Epithelial cell of esophagus (primary cell): ENCODE results near the gene CAMK1D.
"Not testable (repeated sequence)": the region's sequence is repeated elsewhere in the genome, so short reads cannot be mapped to it uniquely, and the experiment has no call there.

Experiments
- DNase-seq: peaks from one replicate; pipeline ENCODE4 v3.0.0; 2010; ENCODE audit warnings: low read depth
- H3K4me3 ChIP-seq: 2 replicates; pipeline ENCODE4 v1.5.1; 2011; ENCODE audit warnings: mild to moderate bottlenecking, low read length, control low read depth
- CTCF ChIP-seq: IDR thresholded peaks from 2 replicates; pipeline ENCODE4 v1.5.1; 2011; ENCODE audit warnings: low read depth, mild to moderate bottlenecking, low read length, control low read depth, inconsistent platforms; ENCODE audit not compliant: insufficient read depth; ENCODE audit errors: missing control alignments

CAMK1D gene

GRCh38 chr10:12733271-12733670 is 383.9 kb downstream of the CAMK1D start:
- no peak for DNase-seq
- TF ChIP-seq CTCF = no peak
- H3K4me3 ChIP-seq = no peak overlapping the region

DNA sequence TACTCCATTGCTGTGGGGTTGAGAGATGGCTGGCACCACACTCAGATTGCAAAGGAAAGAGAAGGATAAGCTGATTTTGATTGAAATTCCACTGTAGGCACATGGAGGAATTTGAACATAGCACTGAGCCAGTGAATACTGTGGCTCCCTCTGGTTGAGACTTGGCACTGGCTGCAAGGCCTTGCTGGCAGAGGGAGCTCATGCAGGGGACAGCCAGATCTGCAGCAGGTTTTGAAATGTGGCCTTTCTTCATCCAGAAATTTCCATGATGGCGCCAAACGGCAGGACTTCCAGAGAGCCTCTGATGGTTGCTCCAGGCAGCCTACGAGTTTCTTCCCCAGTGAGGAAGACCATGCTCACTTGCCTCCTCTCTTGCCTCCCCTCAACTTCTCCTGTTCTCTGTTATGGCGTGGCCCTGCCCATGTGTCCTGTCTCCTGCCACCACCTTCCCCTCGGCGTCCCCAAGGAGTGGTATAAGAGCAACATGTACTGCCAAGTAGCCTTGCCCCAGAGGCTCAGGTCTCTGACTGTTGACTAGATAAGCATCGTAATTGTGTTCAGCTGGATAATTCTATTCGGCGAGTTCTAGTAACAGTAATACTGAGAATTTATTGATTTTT is 386.6 kb downstream of the CAMK1D start:
- TF ChIP-seq CTCF = no peak
- no peak for DNase-seq
- H3K4me3 ChIP-seq = no peak overlapping the region

GRCh38 chr10:12740813-12741212 is 391.5 kb downstream of the CAMK1D start:
- DNase-seq = no peak
- TF ChIP-seq CTCF = no peak
- H3K4me3 ChIP-seq = no peak overlapping the region

- H3K4me3 ChIP-seq = no peak overlapping the region
- no peak for DNase-seq
- TF ChIP-seq CTCF = no peak
These were observed 392.0 kb downstream of the CAMK1D start for GRCh38 chr10:12741360-12741804.

DNA sequence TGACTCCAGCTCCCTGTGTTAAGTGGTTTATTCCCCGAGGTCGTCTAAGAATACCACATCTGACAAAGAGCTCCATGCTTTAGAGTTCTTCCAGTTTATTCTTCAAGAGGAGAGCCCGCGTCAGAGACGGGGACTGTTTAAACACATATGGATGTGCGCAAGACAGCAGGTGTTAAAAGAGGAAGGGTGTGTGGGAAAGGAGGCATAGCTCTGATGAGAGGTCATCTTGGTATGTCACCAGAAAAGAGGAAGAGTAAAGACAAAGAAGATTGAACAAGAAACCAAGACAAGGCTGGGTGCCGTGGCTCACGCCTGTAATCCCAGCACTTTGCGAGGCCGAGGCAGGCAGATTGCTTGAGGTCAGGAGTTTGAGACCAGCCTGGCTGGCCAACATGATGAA is 393.4 kb downstream of the CAMK1D start:
- DNase-seq = no peak
- no peak for TF ChIP-seq CTCF
- H3K4me3 ChIP-seq = no peak overlapping the region

DNA sequence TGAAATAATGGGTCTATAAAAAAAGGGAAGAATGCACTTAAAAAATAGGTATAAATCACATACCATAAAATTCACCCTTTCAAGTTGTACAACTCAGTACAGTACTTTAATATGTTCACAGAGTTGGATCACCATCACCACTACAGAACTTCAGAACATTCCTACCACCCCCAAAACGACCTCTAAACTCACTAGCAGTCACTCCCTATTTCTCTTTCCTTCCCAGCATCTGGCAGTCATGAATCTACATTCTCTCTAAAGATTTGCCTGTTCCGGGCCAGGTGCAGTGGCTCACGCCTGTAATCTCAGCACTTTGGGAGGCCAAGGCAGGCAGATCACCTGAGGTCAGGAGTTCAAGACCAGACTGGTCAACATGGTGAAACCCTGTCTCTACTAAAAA is 394.1 kb downstream of the CAMK1D start:
- H3K4me3 ChIP-seq = not testable (repeated sequence)

GRCh38 chr10:12743941-12744340 is 394.6 kb downstream of the CAMK1D start:
- no peak for TF ChIP-seq CTCF
- DNase-seq = no peak
- H3K4me3 ChIP-seq = no peak overlapping the region

More for the DNA sequence above, 394.1 kb downstream of the CAMK1D start:
- not testable (repeated sequence) for DNase-seq
